ENCODE results near the gene ARL17A.
"Not testable (repeated sequence)": the region's sequence is repeated elsewhere in the genome, so short reads cannot be mapped to it uniquely, and the experiment has no call there.

DNA sequence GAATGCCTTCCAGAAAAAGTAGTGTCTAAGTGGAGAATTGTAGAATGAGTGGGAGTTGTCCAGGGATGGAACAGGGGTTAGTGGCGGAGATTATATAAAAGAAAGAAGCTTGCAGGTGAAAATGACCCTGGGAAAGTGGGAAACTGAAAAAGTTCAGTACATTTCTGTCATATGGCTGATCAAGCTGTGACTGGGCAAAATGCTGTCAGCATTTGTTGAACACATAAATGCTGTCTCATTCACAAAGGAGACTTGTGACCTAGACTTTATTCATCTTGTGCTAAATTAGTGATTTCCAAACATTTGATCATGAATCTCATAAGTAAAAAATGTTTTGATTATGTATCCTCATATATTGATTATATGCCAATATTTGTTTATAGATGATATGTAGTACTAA, 39.5 kb upstream of the ARL17A start:
- TF ChIP-seq CTCF (IDR thresholded peaks at IDR 0.05); ZFX (IDR thresholded peaks at IDR 0.05; ENCODE audit: borderline replicate concordance): not testable (repeated sequence)
